Stimulated activated CD4-positive, alpha-beta T cell treated with anti-CD3 and anti-CD28 coated beads, Interleukin-1b, Interleukin-23, amount 100 ng/mL, for 48 hours (primary cell): ENCODE measurements around the gene CTNNA1.
"Not testable (repeated sequence)": the region's sequence is repeated elsewhere in the genome, so short reads cannot be mapped to it uniquely, and the experiment has no call there.

Experiments used
- DNase-seq: peaks from one replicate; pipeline ENCODE4 v3.0.0-alpha.2; 2020

Gene CTNNA1

GRCh38 chr5:138752951-138753793 is at the start of gene CTNNA1:
TSS of gene CTNNA1 (plus strand) at chr5:138753425. CDS start at chr5:138781925, 28,500 bp downstream.
- peak; percentile 44 for DNase-seq

GRCh38 chr5:138703777-138704176 is 49.4 kb upstream of the CTNNA1 start:
- not testable (repeated sequence) for DNase-seq

- DNase-seq, result no peak
Observed at GRCh38 chr5:138705007-138705406, 48.2 kb upstream of the CTNNA1 start.

- no peak for DNase-seq
Observed at GRCh38 chr5:138705567-138705966, 47.7 kb upstream of the CTNNA1 start.

GRCh38 chr5:138706655-138707480 is 46.4 kb upstream of the CTNNA1 start:
- DNase-seq, result no peak

GRCh38 chr5:138708791-138709190 is 44.4 kb upstream of the CTNNA1 start:
- DNase-seq, result no peak

GRCh38 chr5:138709202-138709601 is 44.0 kb upstream of the CTNNA1 start:
- no peak for DNase-seq

- no peak for DNase-seq
Observed at GRCh38 chr5:138711087-138711486, 42.1 kb upstream of the CTNNA1 start.

- no peak for DNase-seq
Observed at GRCh38 chr5:138711811-138712210, 41.4 kb upstream of the CTNNA1 start.

GRCh38 chr5:138712324-138712723 is 40.9 kb upstream of the CTNNA1 start:
- DNase-seq, result no peak

- DNase-seq, result no peak
Observed at GRCh38 chr5:138712791-138713190, 40.4 kb upstream of the CTNNA1 start.

- DNase-seq, result no peak
Observed at GRCh38 chr5:138713247-138713646, 40.0 kb upstream of the CTNNA1 start.

- DNase-seq, result no peak
Observed at GRCh38 chr5:138714694-138715093, 38.5 kb upstream of the CTNNA1 start.

- DNase-seq, result not testable (repeated sequence)
Observed at GRCh38 chr5:138715931-138716432, 37.2 kb upstream of the CTNNA1 start.

- DNase-seq, result no peak
Observed at GRCh38 chr5:138716456-138716924, 36.7 kb upstream of the CTNNA1 start.

GRCh38 chr5:138717399-138717798 is 35.8 kb upstream of the CTNNA1 start:
- DNase-seq, result no peak

GRCh38 chr5:138719811-138720210 is 33.4 kb upstream of the CTNNA1 start:
- no peak for DNase-seq

GRCh38 chr5:138720840-138721239 is 32.4 kb upstream of the CTNNA1 start:
- no peak for DNase-seq

GRCh38 chr5:138721979-138722378 is 31.2 kb upstream of the CTNNA1 start:
- no peak for DNase-seq

GRCh38 chr5:138722544-138723177 is 30.6 kb upstream of the CTNNA1 start:
- no peak for DNase-seq

- DNase-seq, result no peak
Observed at GRCh38 chr5:138724470-138725146, 28.6 kb upstream of the CTNNA1 start.

- DNase-seq, result no peak
Observed at GRCh38 chr5:138725153-138725817, 27.9 kb upstream of the CTNNA1 start.
